ENCODE measurements around the gene DEGS1. TPM values are rescaled to one million over a fixed set of nuclear protein-coding genes. Genes with fewer than 3 reads are reported as not detected.

DEGS1 gene
- total RNA-seq, 1 experiment from 2014 or later: 59.8 TPM

DNA sequence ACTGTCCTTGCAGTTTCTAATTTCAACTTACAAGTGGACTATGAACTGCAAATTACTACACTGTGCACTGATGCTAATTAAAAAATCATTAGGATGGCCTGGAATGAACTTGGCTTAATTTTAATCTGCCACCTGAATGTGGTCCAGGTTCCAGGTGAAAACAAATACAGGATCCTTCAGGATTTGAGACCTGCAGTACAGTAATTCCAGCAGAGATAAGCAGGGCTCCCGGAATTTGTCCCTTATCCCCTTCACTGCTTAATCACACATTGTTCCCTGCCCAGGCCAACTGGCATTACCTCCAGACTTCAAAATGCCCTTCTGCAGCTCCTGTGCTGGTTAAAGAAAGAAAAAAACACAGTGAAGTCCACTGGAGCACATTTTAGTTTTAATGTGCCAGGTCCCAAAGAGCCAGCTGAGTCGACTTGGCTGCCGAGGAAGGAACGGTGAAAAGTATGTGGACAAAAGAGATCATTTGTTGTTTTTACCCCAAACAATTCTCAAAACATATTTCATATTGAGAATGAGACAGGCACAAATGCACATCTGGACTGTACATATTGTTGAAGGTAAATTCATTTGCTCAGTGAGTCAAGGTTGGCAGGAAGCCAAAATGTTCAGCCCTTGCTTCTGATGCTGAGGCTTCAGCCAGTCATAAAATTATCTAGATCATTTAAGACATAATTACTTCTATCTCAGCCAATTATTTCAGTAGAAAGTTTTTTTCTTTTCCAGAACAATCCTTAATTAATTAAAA lies 28.3 kb downstream of the DEGS1 start:
- Histone ChIP-seq H3K4me2 (ENCODE audit: insufficient read depth, insufficient read length, low read length) (no peak overlapping the region), H3K23me2 (ENCODE audit: insufficient read length, low read depth, low read length, poor library complexity, severe bottlenecking) (no peaks in the 10 kb centered on the region), H3K9me3 (ENCODE audit: control insufficient read depth, low read depth, low read length) (no peaks in the 10 kb centered on the region), H4K91ac (ENCODE audit: insufficient read length, low read depth, low read length) (no peak overlapping the region), H3K9ac (ENCODE audit: extremely low read depth, insufficient read length, low read length) (no peak overlapping the region), H3K79me1 (ENCODE audit: insufficient read depth, low read depth, low read length, poor library complexity, severe bottlenecking) (no peaks in the 10 kb centered on the region), H3K14ac (ENCODE audit: insufficient read depth, low read length) (no peak overlapping the region), H4K8ac (replicated peaks; ENCODE audit: insufficient read length, low read depth, low read length) (no peak overlapping the region), H3K4me1 (ENCODE audit: insufficient read depth, low read length) (no peaks in the 10 kb centered on the region; the same call in none of the 2 replicates), H3K4ac (ENCODE audit: low read depth, low read length) (no peak overlapping the region), H2BK5ac (ENCODE audit: insufficient read length, low read length) (no peak overlapping the region), H3K23ac (ENCODE audit: insufficient read length, low read depth, low read length) (no peak overlapping the region), H4K20me1 (ENCODE audit: control insufficient read depth, insufficient read depth, insufficient read length) (no peaks in the 10 kb centered on the region), H3K18ac (ENCODE audit: insufficient read length, low read depth, low read length) (no peak overlapping the region), H3K27ac (ENCODE audit: insufficient read length, low read depth, low read length) (no peak overlapping the region), H2BK12ac (ENCODE audit: insufficient read length, low read depth, low read length) (no peak overlapping the region), H2AK5ac (ENCODE audit: insufficient read length, low read length) (no peak overlapping the region), H3T11ph (ENCODE audit: low read length) (no peak overlapping the region), H2AFZ (ENCODE audit: low read length) (no peak overlapping the region), H2BK15ac (ENCODE audit: low read depth, low read length) (no peak overlapping the region), H2BK20ac (ENCODE audit: low read depth, low read length, poor library complexity, severe bottlenecking) (no peak overlapping the region), H3K27me3 (ENCODE audit: insufficient read depth, low read length) (no peaks in the 10 kb centered on the region), H4K5ac (ENCODE audit: insufficient read length, low read depth, low read length) (no peak overlapping the region), H3K56ac (ENCODE audit: insufficient read length, low read depth, low read length) (no peak overlapping the region), H3K79me2 (ENCODE audit: insufficient read depth, low read length) (no peaks in the 10 kb centered on the region), H2BK120ac (ENCODE audit: low read depth, low read length, poor library complexity, severe bottlenecking) (no peak overlapping the region)
- H3K4me3 Mint-ChIP-seq: no peak overlapping the region
- H3K36me3 Mint-ChIP-seq (ENCODE audit: insufficient read depth in 1 of 3, low read depth in 3 of 3): no peaks in the 10 kb centered on the region
- 0 out of 7 replicates have a peak overlapping the region, but pooled peaks of 1 of the 3 experiments have one; percentile 44 for H3K27ac Mint-ChIP-seq
- peaks cover 22 to 23% of the 10 kb centered on the region in 2 experiments for H3K4me1 Mint-ChIP-seq
- no peak for DNase-seq
- H3K27me3 Mint-ChIP-seq (ENCODE audit: low read depth): no peaks in the 10 kb centered on the region; the same call in 1 of the 2 replicates
- H3K9me3 Mint-ChIP-seq: no peaks in the 10 kb centered on the region
- TF ChIP-seq, protein P1, sequence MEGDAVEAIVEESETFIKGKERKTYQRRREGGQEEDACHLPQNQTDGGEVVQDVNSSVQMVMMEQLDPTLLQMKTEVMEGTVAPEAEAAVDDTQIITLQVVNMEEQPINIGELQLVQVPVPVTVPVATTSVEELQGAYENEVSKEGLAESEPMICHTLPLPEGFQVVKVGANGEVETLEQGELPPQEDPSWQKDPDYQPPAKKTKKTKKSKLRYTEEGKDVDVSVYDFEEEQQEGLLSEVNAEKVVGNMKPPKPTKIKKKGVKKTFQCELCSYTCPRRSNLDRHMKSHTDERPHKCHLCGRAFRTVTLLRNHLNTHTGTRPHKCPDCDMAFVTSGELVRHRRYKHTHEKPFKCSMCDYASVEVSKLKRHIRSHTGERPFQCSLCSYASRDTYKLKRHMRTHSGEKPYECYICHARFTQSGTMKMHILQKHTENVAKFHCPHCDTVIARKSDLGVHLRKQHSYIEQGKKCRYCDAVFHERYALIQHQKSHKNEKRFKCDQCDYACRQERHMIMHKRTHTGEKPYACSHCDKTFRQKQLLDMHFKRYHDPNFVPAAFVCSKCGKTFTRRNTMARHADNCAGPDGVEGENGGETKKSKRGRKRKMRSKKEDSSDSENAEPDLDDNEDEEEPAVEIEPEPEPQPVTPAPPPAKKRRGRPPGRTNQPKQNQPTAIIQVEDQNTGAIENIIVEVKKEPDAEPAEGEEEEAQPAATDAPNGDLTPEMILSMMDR (conservative IDR thresholded peaks at IDR 0.05): no peak
- WGBS (ENCODE audit: extremely low coverage, insufficient read length, low lambda C conversion rate): no CpG with 5 or more reads among the region's 4 CpGs
